GM19467 (cell line): ENCODE measurements around the gene MCMBP.

Source experiments
- ATAC-seq: cut with Tn5 transposase; IDR thresholded peaks from one replicate; pipeline ENCODE4 v1.9.1; 2021; ENCODE audit warnings: mild to moderate bottlenecking, moderate library complexity; ENCODE audit not compliant: unreplicated experiment

MCMBP gene

DNA sequence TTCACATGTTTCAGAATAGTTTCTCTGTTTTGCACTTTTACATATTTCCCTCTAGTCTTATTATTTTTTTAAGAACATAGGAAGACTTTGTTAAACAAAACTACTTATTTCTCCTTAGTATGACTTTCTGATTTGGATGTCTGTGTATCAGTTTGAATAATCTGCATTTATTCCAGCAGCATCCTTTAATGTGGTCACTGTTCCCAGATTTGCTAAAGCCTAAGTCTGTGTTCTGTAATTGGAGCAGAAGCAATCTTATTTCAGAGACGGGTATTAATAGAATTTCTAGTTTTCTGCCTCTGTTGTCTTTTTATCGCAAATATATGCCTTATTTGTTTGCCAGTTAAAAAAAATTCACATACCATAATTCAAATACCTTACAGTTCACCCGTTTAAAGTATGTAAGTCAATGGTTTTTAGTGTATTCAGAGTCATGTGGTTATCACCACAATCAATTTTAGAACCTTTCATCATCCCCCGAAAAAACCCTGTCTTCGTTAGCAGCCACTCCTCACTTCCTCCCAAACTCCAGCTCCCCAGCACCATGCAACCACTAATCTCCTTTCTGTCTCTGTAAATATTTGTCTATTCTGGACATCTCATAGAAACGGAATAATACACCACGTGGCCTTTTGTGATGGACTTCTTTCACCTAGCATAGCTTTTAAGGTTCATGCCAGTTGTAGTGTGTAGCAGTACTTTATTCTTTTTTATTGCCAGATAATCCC lies 88.1 kb downstream of the MCMBP start:
- no peak for ATAC-seq

DNA sequence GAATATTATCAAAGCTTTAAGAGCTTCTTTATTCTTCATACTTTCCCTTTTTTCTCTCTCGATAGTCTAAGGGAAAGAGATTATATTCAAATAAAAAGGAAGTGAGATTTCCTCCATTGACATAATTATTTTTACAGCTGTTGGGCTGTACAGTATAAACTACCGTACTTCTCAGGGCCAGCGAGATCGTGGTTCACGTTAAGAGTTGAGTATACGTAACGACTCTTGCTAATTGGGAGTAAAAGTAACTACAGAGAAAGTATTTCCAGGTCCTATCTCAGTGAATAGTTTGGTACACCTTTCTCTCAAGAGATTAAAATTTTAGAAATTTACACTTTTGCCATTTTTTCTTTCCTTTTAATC lies 89.0 kb downstream of the MCMBP start:
- no peak for ATAC-seq

DNA sequence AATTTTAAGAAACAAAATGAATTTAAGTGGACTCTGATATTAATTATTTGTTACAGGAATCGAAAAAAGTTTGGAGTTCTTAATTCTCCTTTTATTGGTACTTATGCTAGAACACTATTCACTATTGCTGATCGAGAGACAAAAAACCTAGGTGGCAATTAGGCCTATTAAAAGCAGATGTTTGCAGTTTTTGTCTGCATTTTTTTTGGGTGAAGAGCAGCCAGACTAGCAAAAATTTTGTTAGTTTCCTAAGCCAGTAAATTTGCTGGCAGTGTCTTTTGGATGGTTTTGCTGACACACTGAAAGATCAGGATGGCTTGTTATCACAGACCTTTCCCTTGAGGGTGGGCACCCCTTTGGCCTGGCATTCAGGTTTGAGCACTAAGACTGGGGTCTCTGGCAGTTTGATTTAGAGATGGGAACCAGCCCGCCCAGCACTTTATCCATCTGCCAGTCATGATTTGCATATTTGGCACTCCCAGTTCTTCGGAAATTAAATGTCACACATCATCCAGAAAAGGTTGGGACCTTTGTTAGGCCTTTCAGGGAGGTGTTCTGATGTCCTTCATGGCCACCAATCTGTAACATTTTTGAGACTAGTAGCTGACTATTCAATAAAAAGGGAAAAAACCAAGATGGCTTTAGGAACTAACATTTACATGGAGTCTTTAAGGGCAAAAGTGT lies 89.5 kb downstream of the MCMBP start:
- no peak for ATAC-seq

DNA sequence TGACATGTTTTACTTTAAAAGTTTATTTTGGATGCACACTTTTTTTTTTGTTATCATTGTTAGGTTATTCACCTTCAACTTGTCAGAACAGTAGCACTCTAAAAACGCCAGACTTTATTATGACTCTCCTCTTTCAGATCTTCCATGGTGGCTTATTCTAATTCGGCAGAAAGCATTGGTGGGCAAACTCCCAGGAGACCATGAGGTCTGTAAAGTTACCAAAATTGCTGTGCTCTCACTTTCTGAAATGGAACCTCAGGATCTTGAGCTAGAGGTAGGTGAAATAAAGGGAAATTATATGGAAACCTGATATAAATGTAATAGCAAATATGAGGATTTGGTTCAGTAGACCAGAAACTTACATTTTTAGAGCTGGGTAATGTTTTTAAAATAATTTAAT lies 91.1 kb downstream of the MCMBP start:
- ATAC-seq = no peak

DNA sequence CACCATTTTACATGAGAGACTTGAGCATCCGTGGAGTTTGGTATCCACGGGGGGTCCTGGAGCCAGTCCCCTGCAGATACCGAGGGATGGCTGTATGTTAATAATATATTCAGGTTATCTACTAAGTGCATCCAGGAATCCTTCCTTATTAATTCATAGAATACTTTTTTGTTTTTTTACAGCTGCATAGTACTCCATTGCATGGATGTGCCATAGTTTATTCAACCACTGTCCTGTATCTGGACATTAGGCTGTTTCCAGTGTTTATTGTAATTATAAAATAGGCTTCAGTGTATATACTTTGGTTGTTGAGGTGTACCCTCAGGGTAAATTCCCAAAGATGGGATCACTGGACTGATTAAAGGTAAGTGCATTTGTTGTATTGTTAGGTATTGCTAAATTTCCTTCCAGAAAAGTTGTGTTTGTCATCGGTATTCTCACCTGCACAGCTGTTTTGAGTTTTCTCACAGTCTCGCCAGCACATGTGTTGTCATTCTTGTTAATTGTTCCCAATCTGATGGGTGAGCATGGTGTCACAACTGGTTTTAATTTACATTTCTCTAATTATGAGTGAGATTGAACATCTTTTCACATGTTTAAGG lies 91.7 kb downstream of the MCMBP start:
- ATAC-seq = no peak
